Stomach (tissue), 4 donors: Measurements from ENCODE around the gene TTC34.

Experiments
- CTCF ChIP-seq, 7 experiments: fragments of 450-650 bp in 4 of 7; fragments of 200-600 bp in 3 of 7; sonication (generic) in 3 of 7; IDR thresholded peaks; one replicate each; pipeline ENCODE4 v1.5.1; 2016 to 2019; ENCODE audit warnings: antibody characterized with exemption in 7 of 7, control low read depth in 2 of 7, mild to moderate bottlenecking in 1 of 7
- EP300 ChIP-seq: sonication (generic); formaldehyde crosslinking; IDR thresholded peaks from one replicate; pipeline ENCODE4 v1.6.1; 2017; ENCODE audit warnings: antibody characterized with exemption
- POLR2A ChIP-seq, 4 donors: fragments of 450-650 bp; IDR thresholded peaks; one replicate each; pipeline ENCODE4 v1.6.1; 2016; ENCODE audit warnings: antibody characterized with exemption in 4 of 4, control low read depth in 2 of 4, mild to moderate bottlenecking in 1 of 4, moderate library complexity in 1 of 4
- POLR2AphosphoS5 ChIP-seq, 3 donors: sonication (generic); formaldehyde crosslinking; IDR thresholded peaks; one replicate each; pipeline ENCODE4 v1.6.1; 2016; ENCODE audit warnings: antibody characterized with exemption in 3 of 3

DNA sequence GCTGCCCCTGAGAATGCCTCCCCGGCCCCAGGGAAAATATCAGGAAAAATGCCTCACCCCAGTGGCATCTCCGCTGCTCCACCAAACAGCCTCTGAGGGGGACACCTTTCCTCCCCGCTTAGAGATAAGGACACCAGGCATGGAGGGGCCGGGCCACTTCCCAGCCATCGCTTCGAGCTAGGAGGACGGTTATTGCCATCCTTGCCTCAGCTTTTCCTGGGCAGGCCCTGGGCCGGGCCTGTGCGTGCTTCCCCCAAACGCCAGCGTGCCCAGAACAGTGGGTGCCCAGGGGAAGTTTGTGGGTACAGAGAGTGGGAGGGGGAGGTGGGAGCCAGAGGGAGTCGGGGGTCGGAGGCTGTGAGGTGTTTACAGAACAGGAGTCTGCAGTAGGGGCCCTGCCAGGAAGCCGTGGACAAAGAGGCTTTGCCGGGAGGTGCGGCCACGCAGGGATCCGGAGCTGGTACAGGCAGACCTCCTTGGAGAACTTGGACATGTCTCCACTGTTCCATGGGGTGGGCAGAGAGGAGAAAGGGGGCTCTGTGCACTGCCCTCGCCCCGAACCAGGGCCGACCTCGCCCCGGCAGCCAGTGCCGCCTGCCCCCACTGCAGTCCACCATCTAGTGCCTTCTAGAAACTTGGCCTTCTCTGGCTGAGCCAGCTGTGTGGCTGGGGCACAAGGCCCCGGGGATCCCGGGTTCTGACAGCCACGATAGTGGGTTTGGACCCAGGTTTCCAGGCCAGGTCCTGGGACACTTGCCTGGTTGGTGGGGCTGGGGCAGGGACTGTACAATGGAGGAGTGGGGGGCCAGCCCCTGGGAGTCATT, 33.5 kb upstream of the TTC34 start:
- TF ChIP-seq EP300 (no peak), CTCF (IDR thresholded peaks at IDR 0.05) (no peak), POLR2AphosphoS5 (IDR thresholded peaks at IDR 0.05) (no peak), POLR2A (IDR thresholded peaks at IDR 0.05) (no peak)
